SK-N-SH treated with all-trans-retinoic acid at 6 μM for 48 hours (cell line): ENCODE data around the gene GPR161.

Source experiments
- ATAC-seq: fragments of 200-7000 bp; cut with Tn5 transposase; 3 replicates; pipeline ENCODE4 v1.9.1; 2020; ENCODE audit warnings: mild to moderate bottlenecking, moderate library complexity
- ARNTL ChIP-seq: fragments of 450-650 bp; formaldehyde crosslinking; IDR thresholded peaks from 2 replicates; pipeline ENCODE4 v1.5.0; 2020; ENCODE audit warnings: low read depth, mild to moderate bottlenecking, moderate library complexity, borderline replicate concordance
- BACH2 ChIP-seq: fragments of 250-450 bp; sonication (Bioruptor Pico); IDR thresholded peaks from 2 replicates; pipeline ENCODE4 v1.9.0; 2021; ENCODE audit warnings: mild to moderate bottlenecking, borderline replicate concordance
- CREB5 ChIP-seq: fragments of 250-450 bp; sonication (Bioruptor Pico); IDR thresholded peaks from 2 replicates; pipeline ENCODE4 v1.5.1; 2020; ENCODE audit warnings: low read depth, mild to moderate bottlenecking, moderate library complexity
- ESRRG ChIP-seq: fragments of 250-450 bp; sonication (Bioruptor Pico); IDR thresholded peaks from 2 replicates; pipeline ENCODE4 v1.6.1; 2021; ENCODE audit warnings: mild to moderate bottlenecking
- GLIS3 ChIP-seq: fragments of 250-450 bp; sonication (Bioruptor Pico); IDR thresholded peaks from 2 replicates; pipeline ENCODE4 v1.5.0; 2020; ENCODE audit warnings: mild to moderate bottlenecking, moderate library complexity
- OSR1 ChIP-seq: fragments of 250-450 bp; sonication (Bioruptor Pico); IDR thresholded peaks from 2 replicates; pipeline ENCODE4 v1.8.0; 2022; ENCODE audit warnings: moderate library complexity, mild to moderate bottlenecking, inconsistent platforms
- POU6F1 ChIP-seq: fragments of 250-450 bp; sonication (Bioruptor Pico); IDR thresholded peaks from 2 replicates; pipeline ENCODE4 v1.8.0; 2021; ENCODE audit warnings: low read depth, mild to moderate bottlenecking, moderate library complexity, borderline replicate concordance
- PPARA ChIP-seq: fragments of 250-450 bp; sonication (Bioruptor Pico); IDR thresholded peaks from 2 replicates; pipeline ENCODE4 v1.5.0; 2020; ENCODE audit warnings: mild to moderate bottlenecking, borderline replicate concordance
- RARB ChIP-seq: fragments of 250-450 bp; sonication (Bioruptor Pico); IDR thresholded peaks from 2 replicates; pipeline ENCODE4 v1.8.0; 2021; ENCODE audit warnings: mild to moderate bottlenecking, moderate library complexity
- SNAI2 ChIP-seq: fragments of 250-450 bp; sonication (Bioruptor Pico); IDR thresholded peaks from 2 replicates; pipeline ENCODE4 v1.5.0; 2020; ENCODE audit warnings: mild to moderate bottlenecking, moderate library complexity
- TCF4 ChIP-seq: fragments of 250-450 bp; sonication (Bioruptor Pico); IDR thresholded peaks from 2 replicates; pipeline ENCODE4 v1.8.0; 2021; ENCODE audit warnings: mild to moderate bottlenecking, moderate library complexity, borderline replicate concordance
- TOX ChIP-seq: fragments of 250-450 bp; sonication (Bioruptor Pico); IDR thresholded peaks from 2 replicates; pipeline ENCODE4 v1.8.0; 2021; ENCODE audit warnings: mild to moderate bottlenecking, moderate library complexity, borderline replicate concordance
- TSHZ2 ChIP-seq: fragments of 250-450 bp; sonication (Bioruptor Pico); IDR thresholded peaks from 2 replicates; pipeline ENCODE4 v1.5.0; 2020; ENCODE audit warnings: mild to moderate bottlenecking, moderate library complexity
- ZC3H10 ChIP-seq: fragments of 250-450 bp; sonication (Bioruptor Pico); IDR thresholded peaks from 2 replicates; pipeline ENCODE4 v1.5.1; 2021; ENCODE audit warnings: mild to moderate bottlenecking, moderate library complexity
- ZFP3 ChIP-seq: fragments of 250-450 bp; sonication (Bioruptor Pico); IDR thresholded peaks from 2 replicates; pipeline ENCODE4 v1.5.0; 2020; ENCODE audit warnings: mild to moderate bottlenecking, moderate library complexity
- ZFP30 ChIP-seq: fragments of 450-650 bp; formaldehyde crosslinking; IDR thresholded peaks from 2 replicates; pipeline ENCODE4 v1.5.0; 2022; ENCODE audit warnings: mild to moderate bottlenecking, moderate library complexity
- ZNF565 ChIP-seq: fragments of 450-650 bp; formaldehyde crosslinking; conservative IDR thresholded peaks from 2 replicates; pipeline ENCODE4 v1.5.0; 2020; ENCODE audit warnings: low read depth, mild to moderate bottlenecking, moderate library complexity
- ZNF70 ChIP-seq: fragments of 450-650 bp; formaldehyde crosslinking; IDR thresholded peaks from 2 replicates; pipeline ENCODE4 v1.5.0; 2020; ENCODE audit warnings: mild to moderate bottlenecking, moderate library complexity
- TF ChIP-seq, protein P1 (sequence below): fragments of 250-450 bp; sonication (Bioruptor Pico); IDR thresholded peaks from 2 replicates; pipeline ENCODE4 v1.5.1; 2021; ENCODE audit warnings: mild to moderate bottlenecking, moderate library complexity
- TF ChIP-seq, protein P2 (sequence below): fragments of 250-450 bp; sonication (Bioruptor Pico); IDR thresholded peaks from 2 replicates; pipeline ENCODE4 v1.8.0; 2020; ENCODE audit warnings: mild to moderate bottlenecking, moderate library complexity, borderline replicate concordance

The GPR161 gene

GRCh38 chr1:168083456-168084325 is 53.0 kb downstream of the GPR161 start:
- TF ChIP-seq, protein P1, sequence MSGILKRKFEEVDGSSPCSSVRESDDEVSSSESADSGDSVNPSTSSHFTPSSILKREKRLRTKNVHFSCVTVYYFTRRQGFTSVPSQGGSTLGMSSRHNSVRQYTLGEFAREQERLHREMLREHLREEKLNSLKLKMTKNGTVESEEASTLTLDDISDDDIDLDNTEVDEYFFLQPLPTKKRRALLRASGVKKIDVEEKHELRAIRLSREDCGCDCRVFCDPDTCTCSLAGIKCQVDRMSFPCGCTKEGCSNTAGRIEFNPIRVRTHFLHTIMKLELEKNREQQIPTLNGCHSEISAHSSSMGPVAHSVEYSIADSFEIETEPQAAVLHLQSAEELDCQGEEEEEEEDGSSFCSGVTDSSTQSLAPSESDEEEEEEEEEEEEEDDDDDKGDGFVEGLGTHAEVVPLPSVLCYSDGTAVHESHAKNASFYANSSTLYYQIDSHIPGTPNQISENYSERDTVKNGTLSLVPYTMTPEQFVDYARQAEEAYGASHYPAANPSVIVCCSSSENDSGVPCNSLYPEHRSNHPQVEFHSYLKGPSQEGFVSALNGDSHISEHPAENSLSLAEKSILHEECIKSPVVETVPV (CRISPR knock-in tag), result no peak
- TF ChIP-seq ZFP30 (CRISPR knock-in tag) (no peak), TCF4 (no peak), PPARA (CRISPR knock-in tag) (no peak), ZNF565 (CRISPR knock-in tag) (no peak), ZNF70 (CRISPR knock-in tag) (no peak), SNAI2 (CRISPR knock-in tag) (no peak), POU6F1 (CRISPR knock-in tag) (no peak), BACH2 (CRISPR knock-in tag) (no peak), RARB (CRISPR knock-in tag) (no peak), GLIS3 (CRISPR knock-in tag) (no peak), TSHZ2 (CRISPR knock-in tag) (no peak), OSR1 (CRISPR knock-in tag) (no peak), CREB5 (CRISPR knock-in tag) (no peak)
- ATAC-seq, result no peak

DNA sequence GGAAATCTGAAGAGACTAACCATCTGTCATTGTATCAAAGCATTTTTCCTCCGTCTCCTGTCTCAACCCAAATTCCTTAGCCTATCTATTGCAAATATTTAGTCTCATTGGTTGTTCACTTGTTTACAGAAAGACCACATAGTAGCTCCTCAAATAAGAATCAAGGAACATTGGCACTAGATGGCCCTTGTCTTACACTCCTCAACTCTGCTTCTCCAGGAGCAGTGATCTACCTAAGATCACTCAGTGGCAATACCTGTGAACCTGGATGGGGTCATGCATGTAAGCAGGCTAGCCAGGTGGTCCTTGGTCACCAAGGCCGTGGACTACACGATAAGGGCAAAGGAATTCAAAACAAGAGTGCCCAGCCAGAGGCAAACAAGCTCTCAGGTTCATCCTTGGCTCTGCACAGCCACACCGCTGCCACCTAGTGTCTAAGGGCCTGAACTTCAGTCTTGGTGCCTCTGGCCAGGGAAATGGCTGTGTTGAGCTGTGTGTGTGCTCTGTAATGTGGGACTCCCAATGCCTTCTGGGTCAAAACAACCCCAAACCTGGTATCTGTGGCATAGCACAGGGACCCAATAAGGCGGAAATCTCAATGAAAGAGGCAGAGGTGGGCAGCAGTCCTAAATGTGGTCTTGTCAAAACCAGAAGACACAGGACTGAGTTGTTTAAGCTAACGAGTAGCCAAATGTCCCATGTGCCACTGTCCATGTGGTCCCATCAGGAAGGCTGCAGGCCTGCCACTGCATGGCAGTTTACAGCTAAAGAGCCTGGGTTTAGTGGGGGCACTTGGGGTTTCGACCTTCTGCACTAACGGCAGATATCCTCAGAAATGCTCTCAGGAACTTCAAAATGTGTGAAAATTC is 54.5 kb downstream of the GPR161 start:
- TF ChIP-seq SNAI2 (CRISPR knock-in tag), result no peak
- peak; percentile 8; the same call in 1 of the 2 replicates for TF ChIP-seq TOX (CRISPR knock-in tag)
- no peak for TF ChIP-seq RARB (CRISPR knock-in tag)
- TF ChIP-seq ZNF70 (CRISPR knock-in tag), result no peak
- no peak for TF ChIP-seq PPARA (CRISPR knock-in tag)
- TF ChIP-seq, protein P1 (CRISPR knock-in tag), result no peak
- ATAC-seq, result peak; percentile 90

- no peak for ATAC-seq
- no peak for TF ChIP-seq TCF4
- TF ChIP-seq, protein P2, sequence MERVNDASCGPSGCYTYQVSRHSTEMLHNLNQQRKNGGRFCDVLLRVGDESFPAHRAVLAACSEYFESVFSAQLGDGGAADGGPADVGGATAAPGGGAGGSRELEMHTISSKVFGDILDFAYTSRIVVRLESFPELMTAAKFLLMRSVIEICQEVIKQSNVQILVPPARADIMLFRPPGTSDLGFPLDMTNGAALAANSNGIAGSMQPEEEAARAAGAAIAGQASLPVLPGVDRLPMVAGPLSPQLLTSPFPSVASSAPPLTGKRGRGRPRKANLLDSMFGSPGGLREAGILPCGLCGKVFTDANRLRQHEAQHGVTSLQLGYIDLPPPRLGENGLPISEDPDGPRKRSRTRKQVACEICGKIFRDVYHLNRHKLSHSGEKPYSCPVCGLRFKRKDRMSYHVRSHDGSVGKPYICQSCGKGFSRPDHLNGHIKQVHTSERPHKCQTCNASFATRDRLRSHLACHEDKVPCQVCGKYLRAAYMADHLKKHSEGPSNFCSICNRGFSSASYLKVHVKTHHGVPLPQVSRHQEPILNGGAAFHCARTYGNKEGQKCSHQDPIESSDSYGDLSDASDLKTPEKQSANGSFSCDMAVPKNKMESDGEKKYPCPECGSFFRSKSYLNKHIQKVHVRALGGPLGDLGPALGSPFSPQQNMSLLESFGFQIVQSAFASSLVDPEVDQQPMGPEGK (CRISPR knock-in tag), result no peak
- TF ChIP-seq RARB (CRISPR knock-in tag), result no peak
- TF ChIP-seq ARNTL (CRISPR knock-in tag), result no peak
- TF ChIP-seq, protein P1 (CRISPR knock-in tag), result no peak
- no peak for TF ChIP-seq ZNF565 (CRISPR knock-in tag)
- no peak for TF ChIP-seq ESRRG (CRISPR knock-in tag)
- TF ChIP-seq ZFP30 (CRISPR knock-in tag), result no peak
- TF ChIP-seq ZFP3 (CRISPR knock-in tag), result no peak
- no peak for TF ChIP-seq BACH2 (CRISPR knock-in tag)
- no peak for TF ChIP-seq SNAI2 (CRISPR knock-in tag)
- no peak for TF ChIP-seq ZC3H10 (CRISPR knock-in tag)
- no peak for TF ChIP-seq GLIS3 (CRISPR knock-in tag)
These were observed 55.2 kb downstream of the GPR161 start for GRCh38 chr1:168081373-168082007.
